Measurements from ENCODE around the gene AGTR1. TPM values are rescaled to one million over a fixed set of nuclear protein-coding genes. Genes with fewer than 3 reads are reported as not detected.

The AGTR1 gene
- polyA plus RNA-seq, 2 of the 4 experiments (the other 2 are of a cell fraction) = 0.92 to 3.1 TPM

DNA sequence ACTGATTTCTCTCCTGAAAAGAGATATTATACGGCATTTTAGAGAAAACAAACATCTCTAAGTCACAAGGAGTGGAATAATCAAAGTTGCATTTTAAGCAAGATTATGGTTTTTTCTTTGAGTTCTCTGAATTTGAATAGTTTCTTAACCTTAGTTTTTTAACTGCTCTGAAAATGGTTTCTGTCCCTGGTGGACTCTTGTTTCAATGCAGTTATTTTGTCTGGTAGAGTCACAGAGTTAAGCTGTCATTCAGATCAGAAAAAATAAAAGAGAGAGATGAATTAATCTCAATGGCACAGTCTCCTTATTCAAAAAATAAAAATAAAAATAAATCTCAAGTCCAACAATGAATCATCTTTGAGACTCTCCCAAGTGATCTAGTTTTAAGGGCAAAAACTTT, 19.0 kb downstream of the AGTR1 start (continued):
- no peak for TF ChIP-seq CHD4 (IDR thresholded peaks at IDR 0.05; ENCODE audit: borderline replicate concordance)
- no peak for TF ChIP-seq CBX8 (IDR thresholded peaks at IDR 0.05)

DNA sequence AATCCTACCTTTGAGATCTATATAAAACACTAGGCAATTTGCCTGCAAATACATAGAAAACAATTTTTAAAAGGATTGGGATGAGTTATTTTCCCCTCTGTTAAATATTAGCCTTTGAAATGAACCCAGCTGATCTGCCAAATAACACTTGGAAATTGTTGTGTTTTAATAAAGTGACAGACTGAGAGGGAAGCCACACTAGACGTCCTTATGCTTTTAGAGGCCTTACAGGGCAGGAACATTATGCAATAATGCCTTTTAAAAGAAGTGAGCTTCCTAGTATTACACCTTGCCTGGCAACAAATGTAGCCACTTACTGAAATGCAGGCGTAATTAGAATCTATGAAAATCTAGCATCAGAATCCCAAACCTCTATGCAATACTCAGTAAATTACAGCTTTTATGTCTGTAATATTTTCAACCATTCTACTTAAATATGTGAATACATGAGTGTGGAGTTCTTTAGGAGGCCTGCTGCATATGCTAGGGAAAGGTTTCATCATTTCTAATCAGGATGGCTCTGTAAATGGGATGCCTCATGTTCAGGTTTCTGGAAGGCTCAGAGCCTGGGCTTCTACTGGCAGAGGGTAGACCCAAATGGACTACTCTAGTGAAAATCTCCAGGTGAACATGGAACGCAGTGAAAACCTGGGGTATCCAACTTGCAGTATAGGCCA, 20.3 kb downstream of the AGTR1 start:
- WGBS (ENCODE audit: missing lambda C conversion rate) = 67% methylated on average over 3 of the region's 3 CpGs
- no peak for ATAC-seq
- Histone ChIP-seq H3K27ac (peak overlapping the region in 1 of 2 experiments; percentile 16; a peak in 1 of 6 replicates), H3K4me2 (no peak overlapping the region), H3K4me3 (no peak overlapping the region), H3K9me3 (no peaks in the 10 kb centered on the region), H3K4me1 (peaks cover 16% of the 10 kb centered on the region)
- ChIA-PET POLR2A (no interaction called here), CTCF (interaction anchor here (0.7 to 7.1 kb wide), 10 partner anchors 14 to 408 kb away, joined by 3 to 83 read pairs (median 5); no protein-coding TSS in a partner anchor)
- no peak for TF ChIP-seq HOXA7 (CRISPR knock-in tag; IDR thresholded peaks at IDR 0.05)
- TF ChIP-seq RCOR1 (IDR thresholded peaks at IDR 0.05; ENCODE audit: low read depth, low read length) = no peak
- TF ChIP-seq RARB (CRISPR knock-in tag; IDR thresholded peaks at IDR 0.05) = no peak
- no peak for TF ChIP-seq KDM5A (IDR thresholded peaks at IDR 0.05)
- TF ChIP-seq EHMT2 (IDR thresholded peaks at IDR 0.05; ENCODE audit: low read depth) = no peak
- no peak for TF ChIP-seq SREBF2 (IDR thresholded peaks at IDR 0.05)
- no peak for TF ChIP-seq FOSL2 (IDR thresholded peaks at IDR 0.05)
- no peak for TF ChIP-seq FOSL2 (CRISPR knock-in tag; IDR thresholded peaks at IDR 0.05)
- no peak for TF ChIP-seq ZFP36 (IDR thresholded peaks at IDR 0.05; ENCODE audit: borderline replicate concordance, partially characterized antibody)
- TF ChIP-seq JUN (IDR thresholded peaks at IDR 0.05) = no peak
- no peak for TF ChIP-seq HES2 (IDR thresholded peaks at IDR 0.05)
- TF ChIP-seq HEYL (CRISPR knock-in tag; IDR thresholded peaks at IDR 0.05) = no peak
- TF ChIP-seq, protein P1, sequence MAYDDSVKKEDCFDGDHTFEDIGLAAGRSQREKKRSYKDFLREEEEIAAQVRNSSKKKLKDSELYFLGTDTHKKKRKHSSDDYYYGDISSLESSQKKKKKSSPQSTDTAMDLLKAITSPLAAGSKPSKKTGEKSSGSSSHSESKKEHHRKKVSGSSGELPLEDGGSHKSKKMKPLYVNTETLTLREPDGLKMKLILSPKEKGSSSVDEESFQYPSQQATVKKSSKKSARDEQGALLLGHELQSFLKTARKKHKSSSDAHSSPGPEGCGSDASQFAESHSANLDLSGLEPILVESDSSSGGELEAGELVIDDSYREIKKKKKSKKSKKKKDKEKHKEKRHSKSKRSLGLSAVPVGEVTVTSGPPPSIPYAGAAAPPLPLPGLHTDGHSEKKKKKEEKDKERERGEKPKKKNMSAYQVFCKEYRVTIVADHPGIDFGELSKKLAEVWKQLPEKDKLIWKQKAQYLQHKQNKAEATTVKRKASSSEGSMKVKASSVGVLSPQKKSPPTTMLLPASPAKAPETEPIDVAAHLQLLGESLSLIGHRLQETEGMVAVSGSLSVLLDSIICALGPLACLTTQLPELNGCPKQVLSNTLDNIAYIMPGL (CRISPR knock-in tag; IDR thresholded peaks at IDR 0.05; ENCODE audit: borderline replicate concordance) = no peak
- TF ChIP-seq CBX8 (IDR thresholded peaks at IDR 0.05) = no peak
- DNase-seq (ENCODE audit: low read depth in 1 of 2, low spot score in 1 of 2) = no peak
- FAIRE-seq = no peak

- H3K9me3 ChIP-seq = no peaks in the 10 kb centered on the region
- no peak overlapping the region for H3K4me2 ChIP-seq
- DNase-seq (ENCODE audit: low read depth in 1 of 2, low spot score in 1 of 2) (peak in 1 of 2 experiments; percentile 32), ATAC-seq (peak in 1 of 2 experiments; percentile 60; a peak in 3 of 6 replicates), FAIRE-seq (peak; percentile 13)
- ChIA-PET POLR2A (interaction anchor here (0.5 kb wide), 1 partner anchor 71 kb away, joined by 3 read pairs; no protein-coding TSS in a partner anchor), CTCF (interaction anchor here (0.7 to 7.1 kb wide), 20 partner anchors 11 to 410 kb away, joined by 3 to 83 read pairs (median 4); no protein-coding TSS in a partner anchor)
- H3K4me3 ChIP-seq = no peak overlapping the region
- peaks cover 24% of the 10 kb centered on the region for H3K4me1 ChIP-seq
- TF ChIP-seq RAD21 (conservative IDR thresholded peaks at IDR 0.05 in 1 of 2, IDR thresholded peaks at IDR 0.05 in 1 of 2) = peak; percentile 80 to 85
- TF ChIP-seq SMC3 (IDR thresholded peaks at IDR 0.05) = peak; percentile 82
- TF ChIP-seq PHF8 (IDR thresholded peaks at IDR 0.05; ENCODE audit: borderline replicate concordance, low read depth) = no peak
- no peak for TF ChIP-seq HES2 (IDR thresholded peaks at IDR 0.05)
- TF ChIP-seq, protein P2, sequence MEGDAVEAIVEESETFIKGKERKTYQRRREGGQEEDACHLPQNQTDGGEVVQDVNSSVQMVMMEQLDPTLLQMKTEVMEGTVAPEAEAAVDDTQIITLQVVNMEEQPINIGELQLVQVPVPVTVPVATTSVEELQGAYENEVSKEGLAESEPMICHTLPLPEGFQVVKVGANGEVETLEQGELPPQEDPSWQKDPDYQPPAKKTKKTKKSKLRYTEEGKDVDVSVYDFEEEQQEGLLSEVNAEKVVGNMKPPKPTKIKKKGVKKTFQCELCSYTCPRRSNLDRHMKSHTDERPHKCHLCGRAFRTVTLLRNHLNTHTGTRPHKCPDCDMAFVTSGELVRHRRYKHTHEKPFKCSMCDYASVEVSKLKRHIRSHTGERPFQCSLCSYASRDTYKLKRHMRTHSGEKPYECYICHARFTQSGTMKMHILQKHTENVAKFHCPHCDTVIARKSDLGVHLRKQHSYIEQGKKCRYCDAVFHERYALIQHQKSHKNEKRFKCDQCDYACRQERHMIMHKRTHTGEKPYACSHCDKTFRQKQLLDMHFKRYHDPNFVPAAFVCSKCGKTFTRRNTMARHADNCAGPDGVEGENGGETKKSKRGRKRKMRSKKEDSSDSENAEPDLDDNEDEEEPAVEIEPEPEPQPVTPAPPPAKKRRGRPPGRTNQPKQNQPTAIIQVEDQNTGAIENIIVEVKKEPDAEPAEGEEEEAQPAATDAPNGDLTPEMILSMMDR (IDR thresholded peaks at IDR 0.05) = peak; percentile 76
- WGBS (ENCODE audit: missing lambda C conversion rate) = 73% methylated on average over 7 of the region's 7 CpGs
- H3K27ac ChIP-seq = no peak overlapping the region
Measured at GRCh38 chr3:148718982-148719862, 21.5 kb downstream of the AGTR1 start.
